Measurements from ENCODE around the gene LYST. TPM values are rescaled to one million over a fixed set of nuclear protein-coding genes. Genes with fewer than 3 reads are reported as not detected.

LYST gene
- total and polyA plus RNA-seq, 10 of the 15 experiments (the other 5 are each of a cell fraction or from before 2014, with no cell fraction given), result 3.3 to 28.1 (median 5.6) TPM

DNA sequence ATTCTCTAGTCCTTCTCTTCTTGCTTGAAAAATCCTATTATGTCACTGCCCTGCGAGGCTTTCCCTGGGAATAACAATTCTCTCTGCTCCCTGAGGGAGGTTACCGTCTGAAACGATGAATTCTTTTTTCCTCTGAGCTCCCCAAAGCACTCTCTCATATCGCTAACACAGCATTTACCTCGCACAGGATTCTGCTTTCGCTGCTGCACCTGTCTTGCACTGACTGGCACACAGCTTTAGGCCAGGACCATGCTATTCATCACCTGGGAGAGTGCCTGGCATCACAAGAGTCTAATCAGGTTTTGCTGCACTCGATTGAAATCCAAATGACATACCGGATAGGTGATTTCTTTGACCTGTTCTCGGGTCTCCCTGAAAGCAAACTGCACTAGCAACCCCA lies 164.3 kb downstream of the LYST start (continued):
- TF ChIP-seq POLR2AphosphoS2 (IDR thresholded peaks at IDR 0.05; ENCODE audit: low read depth, low read length) (no peak), CREM (IDR thresholded peaks at IDR 0.05; ENCODE audit: low read depth) (no peak), HDAC2 (IDR thresholded peaks at IDR 0.05) (no peak), CHD2 (IDR thresholded peaks at IDR 0.05; ENCODE audit: borderline replicate concordance, low read depth, low read length) (no peak), CHD1 (IDR thresholded peaks at IDR 0.05; ENCODE audit: low read depth, low read length) (no peak), POLR2AphosphoS5 (IDR thresholded peaks at IDR 0.05; ENCODE audit: low read length) (no peak), SP1 (IDR thresholded peaks at IDR 0.05; ENCODE audit: low read depth, low read length) (no peak), POLR2A (IDR thresholded peaks at IDR 0.05; ENCODE audit: low read depth, low read length) (no peak), POU2F2 (IDR thresholded peaks at IDR 0.05; ENCODE audit: borderline replicate concordance, low read depth, low read length) (no peak)
- TF ChIP-seq, protein P1, sequence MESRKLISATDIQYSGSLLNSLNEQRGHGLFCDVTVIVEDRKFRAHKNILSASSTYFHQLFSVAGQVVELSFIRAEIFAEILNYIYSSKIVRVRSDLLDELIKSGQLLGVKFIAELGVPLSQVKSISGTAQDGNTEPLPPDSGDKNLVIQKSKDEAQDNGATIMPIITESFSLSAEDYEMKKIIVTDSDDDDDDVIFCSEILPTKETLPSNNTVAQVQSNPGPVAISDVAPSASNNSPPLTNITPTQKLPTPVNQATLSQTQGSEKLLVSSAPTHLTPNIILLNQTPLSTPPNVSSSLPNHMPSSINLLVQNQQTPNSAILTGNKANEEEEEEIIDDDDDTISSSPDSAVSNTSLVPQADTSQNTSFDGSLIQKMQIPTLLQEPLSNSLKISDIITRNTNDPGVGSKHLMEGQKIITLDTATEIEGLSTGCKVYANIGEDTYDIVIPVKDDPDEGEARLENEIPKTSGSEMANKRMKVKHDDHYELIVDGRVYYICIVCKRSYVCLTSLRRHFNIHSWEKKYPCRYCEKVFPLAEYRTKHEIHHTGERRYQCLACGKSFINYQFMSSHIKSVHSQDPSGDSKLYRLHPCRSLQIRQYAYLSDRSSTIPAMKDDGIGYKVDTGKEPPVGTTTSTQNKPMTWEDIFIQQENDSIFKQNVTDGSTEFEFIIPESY (IDR thresholded peaks at IDR 0.05), result no peak

DNA sequence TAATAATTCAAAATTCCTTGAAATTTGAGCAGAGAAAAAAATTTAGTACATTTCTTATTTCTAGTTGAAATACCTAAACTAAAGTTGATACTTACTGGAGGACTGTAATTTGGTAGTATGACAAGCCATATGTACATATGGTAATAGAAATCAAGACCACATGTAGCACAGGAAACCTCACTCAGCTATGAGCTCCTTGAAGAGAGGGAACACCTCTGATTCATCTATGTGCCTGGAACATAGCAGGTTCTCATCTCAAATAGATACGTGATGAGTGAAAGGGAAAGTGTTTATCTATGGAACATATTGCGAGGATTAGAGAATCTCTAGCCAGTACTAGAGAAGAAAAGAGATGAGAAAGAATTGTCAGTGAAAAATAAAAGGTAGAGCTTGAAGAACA lies 169.2 kb downstream of the LYST start:
- Histone ChIP-seq H4K20me1 (ENCODE audit: control insufficient read depth, insufficient read depth) (no peaks in the 10 kb centered on the region), H3K27ac (ENCODE audit: control insufficient read depth, insufficient read depth) (no peak overlapping the region), H3K27me3 (replicated peaks in 1 of 2; ENCODE audit: control insufficient read depth in 2 of 2, insufficient read depth in 2 of 2, low read length in 1 of 2) (no peaks in the 10 kb centered on the region), H3K79me2 (ENCODE audit: control insufficient read depth, insufficient read depth, low read length) (no peaks in the 10 kb centered on the region), H2AFZ (ENCODE audit: control insufficient read depth, low read depth, low read length) (peak overlapping the region; percentile 7; the same call in 1 of the 2 replicates), H3K4me3 (no peak overlapping the region), H3K36me3 (ENCODE audit: control insufficient read depth in 2 of 2, insufficient read depth in 2 of 2, low read length in 1 of 2) (no peaks in the 10 kb centered on the region; a peak in 1 of 4 replicates), H3K9ac (ENCODE audit: control insufficient read depth, insufficient read depth, low read length) (no peak overlapping the region), H3K9me3 (replicated peaks; ENCODE audit: control insufficient read depth, insufficient read depth, low read length) (no peaks in the 10 kb centered on the region), H3K4me1 (ENCODE audit: control insufficient read depth, insufficient read depth, low read length) (no peaks in the 10 kb centered on the region), H3K4me2 (ENCODE audit: control insufficient read depth, insufficient read depth) (no peak overlapping the region)
- no peak for TF ChIP-seq IRF4 (IDR thresholded peaks at IDR 0.05; ENCODE audit: low read depth, low read length)
- TF ChIP-seq NFXL1 (IDR thresholded peaks at IDR 0.05; ENCODE audit: borderline replicate concordance), result no peak
- TF ChIP-seq, protein P1 (IDR thresholded peaks at IDR 0.05), result no peak
- ChIA-PET POLR2A (interaction anchor here (0.5 kb wide), 1 partner anchor 395 kb away, joined by 3 read pairs; no protein-coding TSS in a partner anchor), RAD21 (ENCODE audit: unreplicated experiment) (no interaction called here), CTCF (interaction anchor here (1.1 kb wide), 1 partner anchor 146 kb away, joined by 4 read pairs; no protein-coding TSS in a partner anchor), SMC1A (ENCODE audit: uncharacterized antibody, unreplicated experiment) (no interaction called here)
- in situ Hi-C loops (cut with MboI), result no loop called here
- no peak for FAIRE-seq
- no peak for ATAC-seq
- no peak for DNase-seq (ENCODE audit: low read depth, low spot score)
- WGBS (ENCODE audit: insufficient coverage, insufficient replicate concordance, low lambda C conversion rate, missing lambda C conversion rate), result 42% methylated on average over 2 of the region's 2 CpGs
- intact Hi-C loops (cut with micrococcal nuclease; ENCODE audit: unreplicated experiment), result no loop called here
- BruUV-seq (replicated peaks), result no TSS peak
